Naive thymus-derived CD8-positive, alpha-beta T cell (primary cell): ENCODE measurements around the gene CYP39A1. TPM values are rescaled to one million over a fixed set of nuclear protein-coding genes. Genes with fewer than 3 reads are reported as not detected.

ENCODE experiments used
- ATAC-seq, 2 donors: fragments of 150-1000 bp; cut with Tn5 transposase in 1 of 2; sonication (Bioruptor Pico), chemical (Tn5 transposase) in 1 of 2; 1 replicate in 1 of 2; 2 replicates in 1 of 2; pipeline ENCODE4 v1.10.0; 2021; ENCODE audit warnings: mild to moderate bottlenecking in 2 of 2, moderate library complexity in 2 of 2
- POLR2A ChIA-PET: fragments of 350-600 bp; sonication (Branson Sonifier 250); formaldehyde crosslinking; loops from one replicate; lab custom pipeline; 2021; ENCODE audit warnings: antibody characterized with exemption; lab: Charles Lee
- DNase-seq, 10 donors: peaks; one replicate each; pipeline versions ENCODE4 v3.0.0 to v3.0.0-alpha.2; 2020 to 2022
- H3K27ac Mint-ChIP-seq, 10 donors: one replicate each; pipeline ENCODE4 v1.8.0; 2020 to 2022; ENCODE audit warnings: mild to moderate bottlenecking in 10 of 10, mixed read lengths in 10 of 10, moderate library complexity in 4 of 10, inconsistent platforms in 1 of 10
- H3K27me3 Mint-ChIP-seq, 5 donors: one replicate each; pipeline ENCODE4 v1.8.0; 2021 to 2022; ENCODE audit warnings: mixed read lengths in 5 of 5
- H3K36me3 Mint-ChIP-seq, 3 donors: one replicate each; pipeline ENCODE4 v1.8.0; 2020 to 2022; ENCODE audit warnings: mixed read lengths in 3 of 3, mild to moderate bottlenecking in 2 of 3, inconsistent platforms in 1 of 3
- H3K4me1 Mint-ChIP-seq, 4 donors: one replicate each; pipeline ENCODE4 v1.8.0; 2021 to 2022; ENCODE audit warnings: mixed read lengths in 4 of 4
- H3K4me3 Mint-ChIP-seq, 10 donors: one replicate each; pipeline ENCODE4 v1.8.0; 2020 to 2022; ENCODE audit warnings: mild to moderate bottlenecking in 10 of 10, mixed read lengths in 10 of 10, moderate library complexity in 6 of 10, inconsistent platforms in 1 of 10
- H3K9me3 Mint-ChIP-seq, 9 donors: one replicate each; pipeline ENCODE4 v1.8.0; 2020 to 2022; ENCODE audit warnings: mixed read lengths in 9 of 9, mild to moderate bottlenecking in 3 of 9, inconsistent platforms in 1 of 9, moderate library complexity in 1 of 9
- polyA plus RNA-seq, 3 donors: library from polyadenylated mRNA; unstranded; fragments of 300-500 nt; fragmentation: Illumina TruSeq; gene quantifications; one replicate each; pipeline ENCODE4 v1.2.3, GENCODE V29; 2021
- total RNA-seq, 8 experiments: library from RNA in 2 of 8; stranded (reverse) in 2 of 8; gene quantifications; one replicate each; pipeline ENCODE4 v1.2.3 and lab custom pipeline; 2021 to 2026

Gene CYP39A1
- total and polyA plus RNA-seq, 5 experiments from 2014 or later, result not detected

DNA sequence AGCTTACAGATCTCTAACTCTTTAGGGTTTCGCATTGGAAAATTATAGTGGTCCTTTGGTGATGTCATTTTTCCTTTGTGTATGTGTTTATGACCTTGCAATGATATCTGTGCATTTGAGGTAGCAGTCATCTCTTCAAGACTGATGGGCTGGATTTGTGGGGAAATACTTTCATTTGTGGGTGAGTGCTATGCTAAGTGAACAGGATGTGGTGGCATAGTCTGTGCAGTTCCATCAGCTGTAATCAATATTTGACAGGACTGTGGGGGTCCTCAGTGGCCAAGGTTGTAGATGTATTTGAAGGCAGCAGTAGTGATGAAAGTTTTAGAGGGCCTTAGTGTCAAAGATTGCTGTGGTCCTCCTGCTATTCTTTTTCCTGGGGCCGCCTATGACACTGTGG lies 79.5 kb downstream of the CYP39A1 start:
- no peak for ATAC-seq
- POLR2A ChIA-PET, result no interaction called here

DNA sequence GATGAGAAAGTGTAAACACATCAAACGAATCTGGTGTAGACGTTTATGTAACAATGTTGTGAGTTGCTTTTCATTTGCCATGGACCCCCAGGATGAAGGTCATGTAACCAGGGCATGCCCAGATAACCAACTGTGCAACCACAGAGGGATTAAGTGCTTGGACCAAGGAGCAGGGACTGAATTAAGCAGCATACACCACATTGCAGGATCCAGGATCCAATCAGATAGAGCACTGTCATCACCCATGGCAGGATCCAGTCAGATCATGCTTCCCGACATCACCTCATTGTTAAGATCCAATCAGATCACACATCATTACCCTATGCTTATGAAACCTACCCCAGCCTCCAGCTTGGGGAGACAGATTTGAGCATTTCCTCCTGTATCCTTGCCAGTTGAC lies 87.1 kb downstream of the CYP39A1 start:
- Mint-ChIP-seq H3K36me3 (no peaks in the 10 kb centered on the region), H3K27ac (no peak overlapping the region), H3K9me3 (peaks cover 0 to 11% (median 2%) of the 10 kb centered on the region in 9 donors), H3K4me1 (no peaks in the 10 kb centered on the region), H3K4me3 (no peak overlapping the region), H3K27me3 (peaks cover 12 to 37% (median 14%) of the 10 kb centered on the region in 5 donors)
- POLR2A ChIA-PET, result no interaction called here
- DNase-seq (no peak), ATAC-seq (no peak)

More for the DNA sequence above, 79.5 kb downstream of the CYP39A1 start:
- DNase-seq, result no peak
- peaks cover 20 to 77% (median 30%) of the 10 kb centered on the region in 5 donors for H3K27me3 Mint-ChIP-seq
- H3K27ac Mint-ChIP-seq, result no peak overlapping the region
- peaks cover 0 to 10% (median 2%) of the 10 kb centered on the region in 3 donors for H3K36me3 Mint-ChIP-seq
- H3K4me3 Mint-ChIP-seq, result no peak overlapping the region
- H3K4me1 Mint-ChIP-seq, result no peaks in the 10 kb centered on the region
- peaks cover 4 to 22% (median 12%) of the 10 kb centered on the region in 9 donors for H3K9me3 Mint-ChIP-seq

DNA sequence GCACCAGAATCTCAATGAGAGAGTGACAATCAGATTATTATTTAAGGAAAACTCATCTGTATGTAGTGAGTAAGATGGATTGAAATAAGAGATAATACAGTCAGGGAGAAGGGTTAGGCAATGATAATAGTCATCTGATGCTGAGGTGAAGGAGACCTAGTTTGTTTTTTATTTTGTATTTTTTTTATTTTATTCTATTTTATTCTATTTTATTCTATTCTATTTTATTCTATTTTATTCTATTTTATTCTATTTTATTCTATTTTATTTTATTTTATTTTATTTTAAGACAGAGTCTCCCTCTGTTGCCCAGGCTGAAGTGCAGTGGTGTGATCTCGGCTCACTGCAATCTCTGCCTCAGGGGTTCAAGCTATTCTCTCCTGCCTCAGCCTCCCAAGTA lies 88.7 kb downstream of the CYP39A1 start:
- POLR2A ChIA-PET, result no interaction called here
- no peak overlapping the region for H3K4me3 Mint-ChIP-seq
- peaks cover 0 to 11% (median 0%) of the 10 kb centered on the region in 9 donors for H3K9me3 Mint-ChIP-seq
- H3K4me1 Mint-ChIP-seq, result no peaks in the 10 kb centered on the region
- H3K27ac Mint-ChIP-seq, result no peak overlapping the region
- ATAC-seq (no peak), DNase-seq (no peak)
- no peaks in the 10 kb centered on the region for H3K36me3 Mint-ChIP-seq
- H3K27me3 Mint-ChIP-seq, result peaks cover 8 to 21% (median 15%) of the 10 kb centered on the region in 5 donors

DNA sequence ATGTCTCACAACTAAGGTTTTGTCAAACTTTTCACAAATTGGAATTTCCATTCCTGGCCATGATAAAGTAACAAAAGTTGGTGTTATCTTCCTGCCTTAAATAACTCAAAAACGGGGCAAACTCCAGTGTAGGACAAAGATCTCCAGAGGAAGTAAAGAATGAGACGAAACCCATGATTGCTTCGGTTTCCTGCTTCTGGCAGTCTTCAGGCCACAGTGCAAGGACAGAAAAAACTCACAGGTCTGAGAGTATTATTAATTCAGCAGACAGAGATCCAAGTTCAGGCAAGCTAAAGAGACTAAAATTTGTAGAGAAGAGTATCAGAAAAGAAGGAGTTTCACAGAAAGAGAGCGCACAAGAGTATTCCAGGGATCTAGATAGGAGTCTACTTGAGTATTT lies 96.6 kb downstream of the CYP39A1 start:
- Mint-ChIP-seq H3K4me3 (no peak overlapping the region), H3K36me3 (no peaks in the 10 kb centered on the region), H3K27me3 (peaks cover 8 to 32% (median 14%) of the 10 kb centered on the region in 5 donors), H3K4me1 (no peaks in the 10 kb centered on the region), H3K27ac (no peak overlapping the region), H3K9me3 (no peaks in the 10 kb centered on the region)
- ATAC-seq (no peak), DNase-seq (no peak)
- POLR2A ChIA-PET, result no interaction called here

DNA sequence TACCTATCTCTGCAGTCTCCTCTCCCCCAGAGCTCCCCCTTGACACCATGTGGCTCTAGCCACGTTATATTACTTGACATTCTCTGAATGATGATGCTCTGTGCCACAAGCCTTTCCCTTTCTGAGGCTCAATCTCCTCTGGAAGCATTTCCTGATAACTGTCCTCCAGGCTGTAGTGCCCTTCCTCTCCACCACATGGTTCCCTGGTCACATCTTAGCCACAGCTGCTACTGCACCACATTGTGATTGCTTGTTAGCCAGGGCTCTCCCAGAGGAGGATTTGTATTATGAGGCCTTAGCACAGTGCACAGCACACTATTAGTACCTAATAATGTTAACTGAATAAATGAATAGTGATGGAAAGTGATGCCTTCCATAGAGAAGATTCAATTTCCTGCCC lies 97.5 kb downstream of the CYP39A1 start:
- Mint-ChIP-seq H3K27ac (no peak overlapping the region), H3K9me3 (no peaks in the 10 kb centered on the region), H3K4me1 (no peaks in the 10 kb centered on the region), H3K4me3 (no peak overlapping the region), H3K36me3 (no peaks in the 10 kb centered on the region), H3K27me3 (peaks cover 8 to 30% (median 14%) of the 10 kb centered on the region in 5 donors)
- DNase-seq (no peak), ATAC-seq (no peak)
- POLR2A ChIA-PET, result interaction anchor here (0.7 kb wide), 1 partner anchor 545 kb away, joined by 3 read pairs; no protein-coding TSS in a partner anchor

DNA sequence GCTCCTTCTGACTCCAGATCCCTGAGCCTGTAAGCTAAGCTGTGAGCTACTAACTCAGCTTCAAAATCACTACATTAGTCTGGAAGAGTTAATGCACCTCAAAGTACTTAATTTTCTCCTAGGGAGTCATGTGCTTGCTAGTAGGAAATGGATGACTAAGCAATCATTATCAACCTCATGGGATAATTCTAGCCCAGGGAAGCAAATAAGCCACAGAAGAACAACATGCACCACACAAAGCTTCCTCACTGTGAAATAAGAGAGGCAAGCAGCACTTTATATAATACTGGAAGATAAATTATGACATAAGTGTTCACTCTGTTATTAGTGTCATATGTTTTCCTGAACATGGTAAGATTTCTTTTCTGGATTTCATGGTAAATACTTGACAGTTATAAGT lies 103.5 kb downstream of the CYP39A1 start:
- no peak for ATAC-seq
- POLR2A ChIA-PET, result no interaction called here

DNA sequence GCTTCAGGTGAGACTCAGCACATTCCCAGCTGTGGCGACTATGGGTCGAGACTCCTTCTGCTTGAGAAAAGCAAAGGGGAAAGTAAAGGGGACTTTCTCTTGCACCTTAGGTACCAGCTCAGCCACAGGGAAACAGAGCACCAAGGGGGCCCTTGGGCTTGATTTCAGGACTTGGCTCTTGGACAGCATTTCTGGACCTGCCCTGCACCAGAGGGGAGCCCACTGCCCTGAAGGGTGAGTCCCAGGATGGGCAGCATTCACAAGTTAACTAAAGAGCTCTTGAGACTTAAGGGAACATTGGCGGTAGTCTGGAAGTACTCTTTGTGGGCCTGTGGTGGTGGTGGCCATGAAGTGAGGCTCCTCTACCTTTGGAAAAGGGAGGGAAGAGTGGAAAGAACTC lies 111.1 kb downstream of the CYP39A1 start:
- Mint-ChIP-seq H3K4me3 (no peak overlapping the region), H3K27ac (no peak overlapping the region), H3K4me1 (no peaks in the 10 kb centered on the region), H3K36me3 (peaks cover 0 to 15% (median 0%) of the 10 kb centered on the region in 3 donors), H3K9me3 (peaks cover 4 to 25% (median 13%) of the 10 kb centered on the region in 9 donors), H3K27me3 (peaks cover 27 to 55% (median 32%) of the 10 kb centered on the region in 5 donors)
- DNase-seq, result no peak
- POLR2A ChIA-PET, result no interaction called here
- no peak for ATAC-seq

More for the DNA sequence above, 103.5 kb downstream of the CYP39A1 start:
- H3K27ac Mint-ChIP-seq, result no peak overlapping the region
- peaks cover 2 to 17% (median 7%) of the 10 kb centered on the region in 5 donors for H3K27me3 Mint-ChIP-seq
- H3K36me3 Mint-ChIP-seq, result peaks cover 0 to 4% (median 0%) of the 10 kb centered on the region in 3 donors
- peaks cover 0 to 5% (median 3%) of the 10 kb centered on the region in 9 donors for H3K9me3 Mint-ChIP-seq
- DNase-seq, result no peak
- H3K4me1 Mint-ChIP-seq, result no peaks in the 10 kb centered on the region
- H3K4me3 Mint-ChIP-seq, result no peak overlapping the region

DNA sequence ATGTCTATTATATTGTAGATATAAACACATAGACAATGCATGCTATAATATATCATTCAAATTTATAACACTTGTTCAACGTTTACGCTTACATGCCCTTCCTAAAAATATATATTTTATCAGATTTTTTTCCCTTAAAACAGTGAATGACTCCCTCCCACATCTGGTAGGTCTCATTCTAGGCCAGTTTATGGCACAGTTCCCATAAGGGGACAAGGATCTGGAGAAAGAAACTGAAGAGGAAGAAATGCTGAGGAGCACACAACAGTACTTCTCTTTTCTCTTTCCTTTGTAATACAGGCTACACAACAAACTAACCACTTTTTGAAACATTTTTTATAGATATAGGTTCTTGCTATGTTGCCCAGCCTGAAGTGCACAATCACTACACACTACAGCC lies 112.8 kb downstream of the CYP39A1 start:
- Mint-ChIP-seq H3K4me3 (no peak overlapping the region), H3K4me1 (no peaks in the 10 kb centered on the region), H3K9me3 (peaks cover 4 to 25% (median 13%) of the 10 kb centered on the region in 9 donors), H3K27ac (no peak overlapping the region), H3K36me3 (peaks cover 0 to 15% (median 0%) of the 10 kb centered on the region in 3 donors), H3K27me3 (peaks cover 24 to 55% (median 30%) of the 10 kb centered on the region in 5 donors)
- no peak for DNase-seq
- no peak for ATAC-seq
- POLR2A ChIA-PET, result no interaction called here

DNA sequence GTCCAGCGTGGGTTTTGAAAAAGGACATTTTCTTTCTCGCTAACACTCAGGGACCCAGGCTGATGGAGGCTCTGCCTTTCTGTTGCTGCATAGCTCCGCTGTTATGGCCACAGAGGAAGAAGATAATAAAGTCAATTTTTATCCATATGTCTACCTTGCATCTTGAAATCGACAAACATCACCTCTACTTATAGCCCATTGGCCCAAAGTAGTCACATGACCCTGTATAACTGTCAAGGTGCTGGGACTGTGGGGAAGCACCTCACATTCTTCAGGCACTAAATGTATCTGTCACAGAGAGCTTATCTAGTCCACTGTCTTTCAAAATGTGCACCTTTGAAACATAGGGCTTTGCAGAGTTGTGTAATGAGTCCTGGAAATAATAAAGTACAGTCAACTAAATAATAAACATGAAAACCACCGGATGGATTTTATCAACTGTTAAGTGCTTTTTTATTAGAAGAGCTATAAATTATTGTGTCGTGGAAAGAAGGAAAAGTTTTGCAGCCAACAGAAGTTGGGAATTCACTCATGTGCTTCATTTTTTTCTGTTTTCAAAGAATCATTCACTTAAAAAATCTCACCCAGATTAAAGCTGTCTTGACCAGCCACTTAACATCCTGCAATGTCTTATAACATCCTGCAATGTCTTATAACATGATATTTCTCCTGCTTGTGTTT lies 113.7 kb downstream of the CYP39A1 start:
- DNase-seq, result no peak
- POLR2A ChIA-PET, result no interaction called here
- Mint-ChIP-seq H3K27me3 (peaks cover 23 to 55% (median 25%) of the 10 kb centered on the region in 5 donors), H3K4me1 (no peaks in the 10 kb centered on the region), H3K27ac (no peak overlapping the region), H3K9me3 (peaks cover 0 to 19% (median 7%) of the 10 kb centered on the region in 9 donors), H3K36me3 (peaks cover 0 to 9% (median 0%) of the 10 kb centered on the region in 3 donors), H3K4me3 (no peak overlapping the region)
- ATAC-seq, result no peak

DNA sequence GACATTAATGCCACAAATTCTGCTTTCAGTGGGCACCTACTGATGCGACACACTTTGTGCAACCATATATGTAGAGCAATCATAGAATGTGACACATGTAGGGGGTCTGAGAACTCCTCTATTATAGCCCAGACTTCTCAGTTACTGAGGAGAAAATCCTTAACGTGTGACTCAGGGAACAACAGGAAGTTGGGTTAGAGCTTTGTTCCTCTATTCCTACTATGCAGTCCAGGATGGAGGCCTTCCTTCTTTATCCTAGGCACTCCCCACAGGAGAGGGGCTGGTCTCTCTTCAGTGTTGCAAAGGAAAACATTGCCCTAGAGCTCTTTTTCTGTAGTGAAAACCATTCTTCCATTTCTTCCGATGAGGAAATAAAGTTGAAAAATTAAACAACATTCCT lies 121.7 kb downstream of the CYP39A1 start:
- Mint-ChIP-seq H3K4me1 (no peaks in the 10 kb centered on the region), H3K36me3 (no peaks in the 10 kb centered on the region), H3K27ac (no peak overlapping the region), H3K9me3 (peaks cover 0 to 8% (median 0%) of the 10 kb centered on the region in 9 donors), H3K4me3 (no peak overlapping the region), H3K27me3 (peaks cover 4 to 35% (median 17%) of the 10 kb centered on the region in 5 donors)
- POLR2A ChIA-PET, result no interaction called here
- DNase-seq, result no peak
- ATAC-seq, result no peak

DNA sequence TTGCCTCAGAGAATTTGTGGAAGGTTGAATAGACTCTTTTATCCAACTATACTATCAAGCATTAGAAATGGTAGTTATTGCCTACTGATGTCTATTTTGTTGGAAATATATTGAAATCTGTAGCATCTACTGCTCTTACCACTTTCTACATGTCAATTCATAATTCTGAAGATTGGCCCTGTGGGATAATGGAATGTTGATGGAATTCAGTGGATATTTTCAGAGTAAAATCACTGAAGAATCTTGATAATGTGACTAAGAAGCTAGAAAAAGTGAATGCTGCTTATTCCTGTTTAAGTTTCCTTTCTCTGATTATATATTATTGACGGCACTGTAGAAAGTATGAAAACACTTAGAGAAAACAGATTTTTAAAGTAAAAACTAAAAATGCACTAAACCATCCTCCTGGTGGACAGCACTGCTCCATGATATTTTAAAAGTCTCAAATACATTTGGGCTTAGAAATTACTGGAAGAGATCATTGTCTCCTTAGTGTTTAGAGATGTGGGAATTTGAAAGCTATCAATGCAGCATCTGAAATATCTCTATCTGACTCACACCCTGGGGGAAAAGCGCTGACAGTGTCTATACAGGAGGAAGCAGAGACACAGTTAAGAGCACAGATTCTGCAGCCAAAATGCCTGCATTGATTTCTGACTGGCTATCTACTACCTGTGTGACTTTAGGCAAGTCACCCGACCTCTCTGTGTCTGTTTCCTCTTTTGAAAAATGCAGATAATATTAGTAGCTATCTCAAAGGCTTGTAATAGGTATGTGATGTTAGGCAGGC lies 123.5 kb downstream of the CYP39A1 start:
- H3K27ac Mint-ChIP-seq, result no peak overlapping the region
- peaks cover 0 to 8% (median 0%) of the 10 kb centered on the region in 9 donors for H3K9me3 Mint-ChIP-seq
- no peak for ATAC-seq
- H3K4me1 Mint-ChIP-seq, result no peaks in the 10 kb centered on the region
- POLR2A ChIA-PET, result no interaction called here
- H3K36me3 Mint-ChIP-seq, result no peaks in the 10 kb centered on the region
- no peak for DNase-seq
- no peak overlapping the region for H3K4me3 Mint-ChIP-seq
- peaks cover 8 to 48% (median 20%) of the 10 kb centered on the region in 5 donors for H3K27me3 Mint-ChIP-seq

DNA sequence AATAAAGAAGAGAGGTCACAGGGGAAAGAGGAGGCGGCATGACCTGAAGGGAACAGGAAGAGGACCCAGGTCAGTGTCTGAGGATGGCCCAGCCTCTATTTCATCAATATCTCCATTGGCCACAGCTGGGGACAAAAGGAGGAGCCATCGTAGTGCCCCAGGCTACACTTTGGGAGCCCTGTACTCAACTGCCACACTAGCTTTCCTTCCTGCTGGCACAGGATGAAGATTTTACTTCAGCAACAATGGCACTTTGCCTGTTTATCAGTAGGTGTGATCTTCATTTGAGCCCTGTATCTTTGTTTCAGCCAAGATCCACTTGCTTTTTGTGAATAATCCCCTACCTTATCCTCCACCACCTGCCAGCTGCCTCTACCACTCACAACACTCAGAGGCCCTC lies 126.0 kb downstream of the CYP39A1 start:
- DNase-seq (no peak), ATAC-seq (no peak)
- H3K27me3 Mint-ChIP-seq, result peaks cover 8 to 55% (median 20%) of the 10 kb centered on the region in 5 donors
- no peaks in the 10 kb centered on the region for H3K4me1 Mint-ChIP-seq
- peaks cover 0 to 6% (median 0%) of the 10 kb centered on the region in 9 donors for H3K9me3 Mint-ChIP-seq
- no peak overlapping the region for H3K27ac Mint-ChIP-seq
- POLR2A ChIA-PET, result no interaction called here
- H3K4me3 Mint-ChIP-seq, result no peak overlapping the region
- no peaks in the 10 kb centered on the region for H3K36me3 Mint-ChIP-seq

DNA sequence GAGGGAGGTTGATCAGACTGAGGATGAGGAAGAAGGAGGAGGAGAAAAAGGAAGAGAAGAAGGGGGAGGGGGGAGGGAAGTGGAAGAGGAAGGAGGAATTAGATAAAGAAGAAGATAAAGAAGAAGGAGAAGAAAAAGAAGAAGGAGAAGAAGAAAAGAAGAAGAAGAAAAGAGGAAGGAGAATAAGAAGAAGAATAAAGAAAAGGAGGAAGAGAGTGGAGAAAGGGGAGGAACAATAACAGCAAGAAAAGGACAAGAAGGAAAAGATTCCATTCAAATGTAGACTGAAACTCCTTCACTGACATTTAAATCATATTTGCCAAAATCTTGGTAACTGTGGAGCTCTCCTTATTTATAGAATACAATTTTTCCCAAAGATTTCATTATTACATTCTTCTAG lies 127.0 kb downstream of the CYP39A1 start:
- Mint-ChIP-seq H3K4me3 (no peak overlapping the region), H3K4me1 (no peaks in the 10 kb centered on the region), H3K36me3 (no peaks in the 10 kb centered on the region), H3K27me3 (peaks cover 5 to 49% (median 20%) of the 10 kb centered on the region in 5 donors), H3K27ac (no peak overlapping the region), H3K9me3 (peaks cover 0 to 6% (median 0%) of the 10 kb centered on the region in 9 donors)
- no peak for ATAC-seq
- DNase-seq, result no peak
- POLR2A ChIA-PET, result no interaction called here
